Measurements from ENCODE around the gene IKZF4. TPM values are rescaled to one million over a fixed set of nuclear protein-coding genes. Genes with fewer than 3 reads are reported as not detected.
"Not testable (repeated sequence)": the region's sequence is repeated elsewhere in the genome, so short reads cannot be mapped to it uniquely, and the experiment has no call there.

IKZF4 gene
- total RNA-seq, 1 donor from 2014 or later: 22.5 TPM

DNA sequence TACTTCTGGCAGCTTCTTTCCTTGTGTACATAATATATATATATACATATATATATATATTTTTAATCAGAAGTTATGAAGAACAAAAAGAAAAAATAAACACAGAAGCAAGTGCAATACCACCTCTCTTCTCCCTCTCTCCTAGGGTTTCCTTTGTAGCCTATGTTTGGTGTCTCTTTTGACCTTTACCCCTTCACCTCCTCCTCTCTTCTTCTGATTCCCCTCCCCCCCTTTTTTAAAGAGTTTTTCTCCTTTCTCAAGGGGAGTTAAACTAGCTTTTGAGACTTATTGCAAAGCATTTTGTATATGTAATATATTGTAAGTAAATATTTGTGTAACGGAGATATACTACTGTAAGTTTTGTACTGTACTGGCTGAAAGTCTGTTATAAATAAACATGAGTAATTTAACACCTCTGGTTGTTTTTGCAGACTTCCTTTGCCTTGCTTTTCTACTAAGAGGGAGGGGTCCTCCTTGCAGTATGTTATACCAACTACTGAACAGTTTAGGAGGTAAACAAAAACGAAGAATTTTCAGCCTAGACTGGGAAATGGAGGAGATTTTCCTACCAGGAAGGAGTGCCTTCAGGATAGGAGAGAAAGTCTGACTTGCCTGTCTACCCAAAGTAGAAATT lies 17.3 kb downstream of the IKZF4 start:
- Mint-ChIP-seq H3K27me3 (ENCODE audit: low read depth) (no peaks in the 10 kb centered on the region), H3K27ac (no peak overlapping the region), H3K9me3 (no peaks in the 10 kb centered on the region), H3K36me3 (peaks cover 24% of the 10 kb centered on the region), H3K4me1 (peaks cover 16% of the 10 kb centered on the region), H3K4me3 (no peak overlapping the region)
- TF ChIP-seq CTCF (IDR thresholded peaks at IDR 0.05; ENCODE audit: unreplicated experiment): no peak
- no peak for DNase-seq (ENCODE audit: low spot score in 2 of 2, unreplicated experiment in 2 of 2)

DNA sequence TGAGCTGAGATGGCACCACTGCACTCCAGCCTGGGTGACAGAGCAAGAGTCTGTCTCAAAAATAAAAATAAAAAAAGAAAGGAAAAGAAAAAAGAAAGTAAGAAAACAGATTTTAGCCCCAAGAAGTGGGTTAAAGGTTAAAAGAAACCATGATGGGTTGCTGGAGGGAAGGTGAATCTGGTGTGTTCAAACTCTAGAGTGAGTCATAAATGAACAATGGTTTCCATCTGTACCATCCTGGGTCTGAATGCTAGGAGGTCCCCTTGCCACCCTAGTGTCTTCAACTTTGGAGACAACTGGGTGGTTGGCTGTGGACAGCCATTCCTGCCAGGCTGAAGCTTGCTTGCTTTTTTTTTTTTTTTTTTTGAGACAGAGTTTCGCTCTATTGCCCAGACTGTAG lies 19.3 kb downstream of the IKZF4 start:
- peaks cover 19% of the 10 kb centered on the region for H3K4me1 Mint-ChIP-seq
- TF ChIP-seq CTCF (IDR thresholded peaks at IDR 0.05; ENCODE audit: unreplicated experiment): no peak
- no peaks in the 10 kb centered on the region for H3K9me3 Mint-ChIP-seq
- peaks cover 30% of the 10 kb centered on the region for H3K36me3 Mint-ChIP-seq
- H3K27ac Mint-ChIP-seq: no peak overlapping the region
- H3K4me3 Mint-ChIP-seq: no peak overlapping the region
- no peaks in the 10 kb centered on the region for H3K27me3 Mint-ChIP-seq (ENCODE audit: low read depth)
- no peak for DNase-seq (ENCODE audit: low spot score in 2 of 2, unreplicated experiment in 2 of 2)

DNA sequence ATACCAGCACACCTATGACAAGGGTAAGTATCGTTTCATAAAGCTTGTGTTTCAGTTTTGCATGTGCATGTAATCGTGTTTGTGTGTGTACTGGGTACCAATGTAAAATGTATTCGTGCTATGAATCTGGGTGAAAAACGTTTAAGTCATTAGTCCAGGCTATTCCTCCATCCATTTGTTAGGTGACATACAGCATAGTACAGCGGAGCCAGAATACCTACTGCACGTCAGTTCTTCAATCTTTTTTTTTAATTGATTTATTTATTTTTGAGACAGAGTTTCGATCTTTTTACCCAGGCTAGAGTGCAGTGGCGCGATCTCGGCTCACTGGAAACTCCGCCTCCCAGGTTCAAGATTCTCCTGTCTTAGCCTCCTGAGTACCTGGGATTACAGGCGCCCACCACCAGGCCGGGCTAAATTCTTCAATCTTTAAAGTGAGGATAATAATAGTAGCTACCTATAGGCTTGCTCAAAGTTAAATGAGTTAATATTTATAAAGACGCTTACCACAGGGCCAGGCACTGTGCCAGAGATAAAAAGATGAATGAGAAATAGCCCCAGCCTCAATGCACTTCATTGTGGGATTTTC lies 20.2 kb downstream of the IKZF4 start:
- DNase-seq (ENCODE audit: low spot score in 2 of 2, unreplicated experiment in 2 of 2): peak in 1 of 2 experiments; percentile 40
- peaks cover 19% of the 10 kb centered on the region for H3K4me1 Mint-ChIP-seq
- H3K27me3 Mint-ChIP-seq (ENCODE audit: low read depth): no peaks in the 10 kb centered on the region
- H3K36me3 Mint-ChIP-seq: peaks cover 21% of the 10 kb centered on the region
- H3K9me3 Mint-ChIP-seq: no peaks in the 10 kb centered on the region
- TF ChIP-seq CTCF (IDR thresholded peaks at IDR 0.05; ENCODE audit: unreplicated experiment): no peak
- peak overlapping the region; percentile 96 for H3K4me3 Mint-ChIP-seq
- H3K27ac Mint-ChIP-seq: peak overlapping the region; percentile 92

DNA sequence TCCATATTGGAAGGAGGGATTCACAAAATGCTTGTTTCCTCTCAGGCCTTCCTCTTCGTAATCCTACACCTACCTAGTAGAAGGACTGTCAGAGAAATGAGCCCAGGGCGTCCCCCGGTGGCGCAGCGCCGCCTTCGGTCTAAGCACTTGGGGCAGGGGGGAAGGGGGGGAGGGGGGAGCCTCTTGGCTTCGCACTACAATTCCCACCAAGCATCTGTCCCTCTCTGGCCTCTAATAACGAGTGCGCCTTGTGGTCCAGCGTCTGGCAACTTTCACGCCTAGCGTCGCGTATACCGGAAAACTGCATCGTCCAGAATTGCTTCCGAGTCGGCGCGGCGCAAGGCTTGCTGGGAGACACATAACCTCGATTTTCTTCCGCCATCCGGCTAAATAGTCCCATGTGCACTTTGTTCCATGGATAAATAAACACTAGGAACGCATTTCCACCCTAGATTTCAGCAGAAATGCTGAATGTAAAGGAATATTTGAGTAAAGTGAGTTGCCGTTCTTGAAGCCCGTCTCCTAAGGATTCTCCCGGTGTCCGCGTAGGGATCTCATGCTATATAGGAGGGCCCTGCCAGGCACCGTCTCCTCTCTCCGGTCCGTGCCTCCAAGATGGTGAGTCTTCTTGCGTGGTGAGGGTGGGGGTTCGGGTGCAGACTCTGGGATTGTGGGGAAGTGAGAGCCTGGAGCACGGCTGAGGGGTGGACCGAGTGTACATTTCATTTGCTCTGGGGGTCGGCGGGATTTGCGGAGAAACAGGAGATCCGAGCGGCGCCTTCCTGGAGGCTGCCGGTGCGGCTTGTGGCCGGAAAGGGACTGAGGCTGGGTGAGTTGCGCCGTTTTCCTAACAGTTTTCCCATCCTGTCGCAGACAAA lies 20.9 kb downstream of the IKZF4 start, which contains the start of gene RPS26:
RPS26 (plus strand) TSS at position 367 of the 878 bp plus-strand sequence; CDS start at position 616, 249 bp downstream.
- Mint-ChIP-seq H3K9me3 (no peaks in the 10 kb centered on the region), H3K27ac (peak within 1 kb of the TSS; percentile 98), H3K4me1 (peaks cover 19% of the 10 kb centered on the region), H3K4me3 (peak within 1 kb of the TSS; percentile 96), H3K36me3 (peaks cover 17% of the 10 kb centered on the region), H3K27me3 (ENCODE audit: low read depth) (no peaks in the 10 kb centered on the region)
- peak; percentile 82 to 89 for DNase-seq (ENCODE audit: low spot score in 2 of 2, unreplicated experiment in 2 of 2)
- peak; percentile 46 for TF ChIP-seq CTCF (IDR thresholded peaks at IDR 0.05; ENCODE audit: unreplicated experiment)

DNA sequence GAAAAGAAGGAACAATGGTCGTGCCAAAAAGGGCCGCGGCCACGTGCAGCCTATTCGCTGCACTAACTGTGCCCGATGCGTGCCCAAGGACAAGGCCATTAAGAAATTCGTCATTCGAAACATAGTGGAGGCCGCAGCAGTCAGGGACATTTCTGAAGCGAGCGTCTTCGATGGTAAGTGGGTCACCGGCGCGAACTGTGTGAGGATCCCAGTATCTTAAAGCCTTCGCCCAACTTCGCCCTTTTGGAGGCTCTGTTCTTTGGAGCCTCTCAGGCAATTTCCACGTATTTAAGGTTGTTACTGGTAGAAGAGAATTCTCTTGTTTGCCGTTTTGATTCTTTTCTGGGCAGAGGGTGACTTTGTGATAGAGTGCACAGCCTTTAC lies 21.6 kb downstream of the IKZF4 start:
- peak overlapping the region; percentile 96 for H3K4me3 Mint-ChIP-seq
- not testable (repeated sequence) for H3K27me3 Mint-ChIP-seq (ENCODE audit: low read depth); DNase-seq (ENCODE audit: low spot score in 2 of 2, unreplicated experiment in 2 of 2); H3K9me3 Mint-ChIP-seq
- H3K36me3 Mint-ChIP-seq: peaks cover 16% of the 10 kb centered on the region
- peaks cover 22% of the 10 kb centered on the region for H3K4me1 Mint-ChIP-seq
- H3K27ac Mint-ChIP-seq: peak overlapping the region; percentile 98

DNA sequence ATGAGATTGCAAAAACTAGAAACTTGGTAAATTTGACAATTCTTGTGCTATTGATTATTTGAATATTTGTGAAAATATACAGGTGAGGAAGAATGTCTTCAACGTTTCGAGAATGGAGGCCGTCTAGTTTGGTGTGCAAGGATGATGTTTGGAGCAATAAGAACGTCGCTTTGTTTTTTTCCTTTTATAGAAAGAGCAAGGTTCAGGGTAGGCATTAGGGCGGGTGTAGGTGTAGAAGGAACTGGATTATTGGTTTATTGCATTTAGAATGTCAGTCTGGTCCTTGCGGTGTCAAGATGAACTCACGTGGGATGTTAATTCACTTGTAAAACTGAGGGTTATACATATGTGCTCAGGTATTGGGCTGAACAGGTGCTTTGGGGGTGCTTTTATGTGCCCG lies 22.0 kb downstream of the IKZF4 start:
- Mint-ChIP-seq H3K9me3 (no peaks in the 10 kb centered on the region), H3K27ac (peak overlapping the region; percentile 98), H3K4me1 (peaks cover 22% of the 10 kb centered on the region), H3K27me3 (ENCODE audit: low read depth) (no peaks in the 10 kb centered on the region), H3K36me3 (peaks cover 14% of the 10 kb centered on the region), H3K4me3 (peak overlapping the region; percentile 96)
- no peak for DNase-seq (ENCODE audit: low spot score in 2 of 2, unreplicated experiment in 2 of 2)
- no peak for TF ChIP-seq CTCF (IDR thresholded peaks at IDR 0.05; ENCODE audit: unreplicated experiment)
